ENCODE data around the gene CRIP1.

Gene CRIP1

GRCh38 chr14:105439179-105439578 is 47.5 kb upstream of the CRIP1 start:
- Histone ChIP-seq H3K9ac (ENCODE audit: low read length) (no peak overlapping the region), H3K36me3 (ENCODE audit: control insufficient read depth in 1 of 2, insufficient read depth in 2 of 2, low read depth in 1 of 2, low read length in 2 of 2) (peaks cover 19 to 58% of the 10 kb centered on the region in 2 experiments), H3K23ac (ENCODE audit: low read length in 2 of 2) (no peak overlapping the region), H3K4me1 (ENCODE audit: control insufficient read depth, insufficient read depth, low read depth, low read length) (peaks cover 14% of the 10 kb centered on the region), H2BK15ac (ENCODE audit: low read depth, poor library complexity, severe bottlenecking) (no peak overlapping the region), H3K4me2 (ENCODE audit: low read length, poor library complexity, severe bottlenecking) (no peak overlapping the region), H3K79me1 (replicated peaks; ENCODE audit: low read length, poor library complexity, severe bottlenecking) (peaks cover 35% of the 10 kb centered on the region), H3K14ac (ENCODE audit: low read length in 2 of 2) (no peak overlapping the region), H3K27ac (ENCODE audit: low read length, poor library complexity, severe bottlenecking) (no peak overlapping the region), H3K4me3 (ENCODE audit: insufficient read depth in 1 of 2, low read depth in 1 of 2, low read length in 2 of 2) (no peak overlapping the region), H3K9me3 (ENCODE audit: control insufficient read depth, low read length) (no peaks in the 10 kb centered on the region), H2AFZ (ENCODE audit: low read depth, low read length) (no peak overlapping the region), H3K18ac (ENCODE audit: low read depth in 1 of 2, low read length in 2 of 2) (no peak overlapping the region), H4K91ac (ENCODE audit: low read length) (no peak overlapping the region), H3K4ac (ENCODE audit: low read depth in 1 of 2, low read length in 2 of 2) (no peak overlapping the region), H2AK5ac (ENCODE audit: low read length, severe bottlenecking) (no peak overlapping the region), H2BK5ac (ENCODE audit: low read depth, low read length, poor library complexity, severe bottlenecking) (no peak overlapping the region), H2BK12ac (ENCODE audit: low read length in 2 of 2) (no peak overlapping the region), H4K8ac (ENCODE audit: low read length) (no peak overlapping the region), H3K27me3 (ENCODE audit: control insufficient read depth in 1 of 2, insufficient read depth in 1 of 2, low read length in 2 of 2) (no peaks in the 10 kb centered on the region), H2BK120ac (ENCODE audit: low read depth, low read length) (no peak overlapping the region)
- 96% methylated on average over 11 of the region's 11 CpGs for WGBS
- no peak for DNase-seq

DNA sequence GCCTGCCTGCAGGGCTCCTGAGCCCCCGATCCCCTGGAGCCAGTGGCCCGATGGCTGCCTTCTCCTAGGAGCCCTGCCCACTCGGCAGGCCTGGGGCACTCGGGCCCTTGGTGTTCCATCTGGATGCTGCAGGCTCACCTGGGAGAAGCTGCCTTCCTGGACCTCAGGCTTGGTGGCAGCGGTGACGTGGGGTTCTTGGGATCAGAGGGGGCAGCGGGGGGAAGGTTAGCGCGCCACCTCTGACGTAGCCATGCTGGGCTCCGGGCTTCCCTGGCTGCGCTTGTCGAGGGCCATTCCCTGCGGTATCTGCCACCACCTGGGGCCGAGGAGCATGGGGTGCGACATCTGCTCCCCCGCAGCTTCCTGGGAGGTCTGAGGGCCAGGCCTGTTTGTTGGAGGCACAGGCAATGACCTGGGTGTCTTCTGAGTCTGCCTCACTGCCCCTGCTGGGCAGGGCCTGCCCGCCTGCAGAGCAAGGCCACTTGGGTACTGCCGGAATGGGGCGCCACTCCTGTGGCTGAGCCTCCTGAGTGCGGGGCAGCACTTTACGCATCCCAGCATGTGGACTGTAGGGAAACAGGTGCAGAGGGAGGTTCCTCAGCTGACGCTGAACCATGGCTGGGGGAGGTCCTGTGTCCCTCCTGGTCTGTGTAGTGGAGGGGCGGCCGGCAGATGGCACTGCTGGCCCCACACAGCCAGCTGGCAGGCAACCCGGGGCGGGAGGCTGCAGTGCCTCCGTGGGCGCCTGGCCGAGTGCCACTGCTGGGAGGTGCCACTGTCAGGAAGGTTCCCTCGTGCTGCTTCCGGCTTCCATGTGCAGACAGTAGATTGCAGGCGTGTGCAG is 46.8 kb upstream of the CRIP1 start:
- H3K4me3 ChIP-seq (ENCODE audit: insufficient read depth in 1 of 2, low read depth in 1 of 2, low read length in 2 of 2): no peak overlapping the region

DNA sequence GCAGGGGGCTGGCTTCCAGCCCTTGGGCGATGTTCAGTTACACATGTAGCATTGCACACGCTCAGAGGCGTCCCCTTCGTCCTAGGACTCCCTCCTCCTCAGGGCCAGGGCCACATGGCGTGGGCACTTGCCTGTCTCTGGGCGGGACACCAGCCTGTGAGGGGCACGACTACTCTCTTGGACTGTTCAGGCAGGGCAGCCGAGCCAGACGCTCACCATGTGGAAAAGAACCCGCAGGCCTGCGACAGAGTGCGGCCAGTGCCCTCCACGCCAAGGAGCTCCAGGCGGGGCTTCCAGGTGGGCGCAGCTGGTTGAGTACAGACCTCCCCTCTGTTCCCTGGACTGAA is 46.2 kb upstream of the CRIP1 start:
- Histone ChIP-seq H3K36me3 (ENCODE audit: control insufficient read depth in 1 of 2, insufficient read depth in 2 of 2, low read depth in 1 of 2, low read length in 2 of 2) (peaks cover 19 to 66% of the 10 kb centered on the region in 2 experiments), H2AFZ (ENCODE audit: low read depth, low read length) (no peak overlapping the region), H2BK5ac (ENCODE audit: low read depth, low read length, poor library complexity, severe bottlenecking) (no peak overlapping the region), H3K9ac (ENCODE audit: low read length) (no peak overlapping the region), H3K14ac (ENCODE audit: low read length in 2 of 2) (no peak overlapping the region), H3K4me2 (ENCODE audit: low read length, poor library complexity, severe bottlenecking) (no peak overlapping the region), H4K8ac (ENCODE audit: low read length) (no peak overlapping the region), H3K4me1 (ENCODE audit: control insufficient read depth, insufficient read depth, low read depth, low read length) (peaks cover 14% of the 10 kb centered on the region), H2BK120ac (ENCODE audit: low read depth, low read length) (no peak overlapping the region), H3K18ac (ENCODE audit: low read depth in 1 of 2, low read length in 2 of 2) (no peak overlapping the region), H3K27me3 (ENCODE audit: control insufficient read depth in 1 of 2, insufficient read depth in 1 of 2, low read length in 2 of 2) (no peaks in the 10 kb centered on the region), H2BK12ac (ENCODE audit: low read length in 2 of 2) (no peak overlapping the region), H3K27ac (ENCODE audit: low read length, poor library complexity, severe bottlenecking) (no peak overlapping the region), H3K79me1 (replicated peaks; ENCODE audit: low read length, poor library complexity, severe bottlenecking) (peaks cover 43% of the 10 kb centered on the region), H2AK5ac (ENCODE audit: low read length, severe bottlenecking) (no peak overlapping the region), H2BK15ac (ENCODE audit: low read depth, poor library complexity, severe bottlenecking) (no peak overlapping the region), H3K9me3 (ENCODE audit: control insufficient read depth, low read length) (no peaks in the 10 kb centered on the region), H3K4me3 (ENCODE audit: insufficient read depth in 1 of 2, low read depth in 1 of 2, low read length in 2 of 2) (no peak overlapping the region), H3K23ac (ENCODE audit: low read length in 2 of 2) (no peak overlapping the region), H3K4ac (ENCODE audit: low read depth in 1 of 2, low read length in 2 of 2) (no peak overlapping the region), H4K91ac (ENCODE audit: low read length) (no peak overlapping the region)
- no peak for DNase-seq
- 97% methylated on average over 15 of the region's 15 CpGs for WGBS

More for the DNA sequence above, 46.8 kb upstream of the CRIP1 start:
- Histone ChIP-seq H2AFZ (ENCODE audit: low read depth, low read length) (no peak overlapping the region), H4K91ac (ENCODE audit: low read length) (no peak overlapping the region), H3K14ac (ENCODE audit: low read length in 2 of 2) (no peak overlapping the region), H4K8ac (ENCODE audit: low read length) (no peak overlapping the region), H3K9me3 (ENCODE audit: control insufficient read depth, low read length) (no peaks in the 10 kb centered on the region), H3K4me1 (ENCODE audit: control insufficient read depth, insufficient read depth, low read depth, low read length) (peaks cover 14% of the 10 kb centered on the region), H3K4ac (ENCODE audit: low read depth in 1 of 2, low read length in 2 of 2) (no peak overlapping the region), H2BK15ac (ENCODE audit: low read depth, poor library complexity, severe bottlenecking) (no peak overlapping the region), H3K9ac (ENCODE audit: low read length) (no peak overlapping the region), H3K18ac (ENCODE audit: low read depth in 1 of 2, low read length in 2 of 2) (no peak overlapping the region), H2BK12ac (ENCODE audit: low read length in 2 of 2) (no peak overlapping the region), H3K4me2 (ENCODE audit: low read length, poor library complexity, severe bottlenecking) (no peak overlapping the region), H2BK5ac (ENCODE audit: low read depth, low read length, poor library complexity, severe bottlenecking) (no peak overlapping the region), H3K23ac (ENCODE audit: low read length in 2 of 2) (no peak overlapping the region), H2AK5ac (ENCODE audit: low read length, severe bottlenecking) (no peak overlapping the region), H3K27ac (ENCODE audit: low read length, poor library complexity, severe bottlenecking) (no peak overlapping the region), H2BK120ac (ENCODE audit: low read depth, low read length) (no peak overlapping the region), H3K27me3 (ENCODE audit: control insufficient read depth in 1 of 2, insufficient read depth in 1 of 2, low read length in 2 of 2) (no peaks in the 10 kb centered on the region), H3K79me1 (replicated peaks; ENCODE audit: low read length, poor library complexity, severe bottlenecking) (peaks cover 38% of the 10 kb centered on the region), H3K36me3 (ENCODE audit: control insufficient read depth in 1 of 2, insufficient read depth in 2 of 2, low read depth in 1 of 2, low read length in 2 of 2) (peaks cover 19 to 60% of the 10 kb centered on the region in 2 experiments)
- WGBS: 92% methylated on average over 33 of the region's 33 CpGs
- no peak for DNase-seq

DNA sequence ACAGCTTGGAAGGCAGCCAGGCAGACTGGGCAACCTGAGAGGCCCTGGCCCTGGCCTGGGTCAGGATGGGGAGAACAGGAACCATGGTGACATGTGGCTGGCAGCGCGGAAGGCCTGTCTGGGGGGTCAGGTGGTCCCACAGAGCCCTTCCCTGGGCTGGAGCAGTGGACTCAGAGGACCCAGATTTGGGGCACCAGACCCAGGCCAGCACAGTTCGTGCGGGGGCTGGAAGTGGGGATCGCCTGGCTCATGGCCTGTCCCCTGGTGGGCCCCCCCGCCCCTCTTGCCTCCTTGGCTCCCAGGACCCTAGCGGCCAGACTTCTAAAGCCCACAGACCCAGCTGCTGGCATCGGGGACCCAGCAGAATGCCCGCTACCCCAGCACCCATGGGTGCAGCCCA is 45.7 kb upstream of the CRIP1 start:
- H3K4me2 ChIP-seq (ENCODE audit: low read length, poor library complexity, severe bottlenecking): no peak overlapping the region
- H3K4me1 ChIP-seq (ENCODE audit: control insufficient read depth, insufficient read depth, low read depth, low read length): peaks cover 14% of the 10 kb centered on the region
- peak overlapping the region; percentile 14 for H4K91ac ChIP-seq (ENCODE audit: low read length)
- no peak overlapping the region for H3K4ac ChIP-seq (ENCODE audit: low read depth in 1 of 2, low read length in 2 of 2)
- no peak overlapping the region for H2BK5ac ChIP-seq (ENCODE audit: low read depth, low read length, poor library complexity, severe bottlenecking)
- no peak overlapping the region for H3K18ac ChIP-seq (ENCODE audit: low read depth in 1 of 2, low read length in 2 of 2)
- no peaks in the 10 kb centered on the region for H3K27me3 ChIP-seq (ENCODE audit: control insufficient read depth in 1 of 2, insufficient read depth in 1 of 2, low read length in 2 of 2)
- no peak for DNase-seq
- 96% methylated on average over 9 of the region's 9 CpGs for WGBS
- no peak overlapping the region for H2BK15ac ChIP-seq (ENCODE audit: low read depth, poor library complexity, severe bottlenecking)
- peaks cover 19 to 70% of the 10 kb centered on the region in 2 experiments for H3K36me3 ChIP-seq (ENCODE audit: control insufficient read depth in 1 of 2, insufficient read depth in 2 of 2, low read depth in 1 of 2, low read length in 2 of 2)
- no peak overlapping the region for H3K4me3 ChIP-seq (ENCODE audit: insufficient read depth in 1 of 2, low read depth in 1 of 2, low read length in 2 of 2)
- peaks cover 43% of the 10 kb centered on the region for H3K79me1 ChIP-seq (replicated peaks; ENCODE audit: low read length, poor library complexity, severe bottlenecking)
- H2AFZ ChIP-seq (ENCODE audit: low read depth, low read length): no peak overlapping the region
- H3K23ac ChIP-seq (ENCODE audit: low read length in 2 of 2): no peak overlapping the region
- no peak overlapping the region for H4K8ac ChIP-seq (ENCODE audit: low read length)
- no peak overlapping the region for H3K27ac ChIP-seq (ENCODE audit: low read length, poor library complexity, severe bottlenecking)
- H3K14ac ChIP-seq (ENCODE audit: low read length in 2 of 2): no peak overlapping the region
- H2BK120ac ChIP-seq (ENCODE audit: low read depth, low read length): no peak overlapping the region
- H2BK12ac ChIP-seq (ENCODE audit: low read length in 2 of 2): no peak overlapping the region
- no peak overlapping the region for H2AK5ac ChIP-seq (ENCODE audit: low read length, severe bottlenecking)
- H3K9me3 ChIP-seq (ENCODE audit: control insufficient read depth, low read length): no peaks in the 10 kb centered on the region
- no peak overlapping the region for H3K9ac ChIP-seq (ENCODE audit: low read length)

All from mesenchymal stem cell (in vitro differentiated cells and primary cell).